ENCODE data around the gene LSG1. TPM values are rescaled to one million over a fixed set of nuclear protein-coding genes. Genes with fewer than 3 reads are reported as not detected.
"Not testable (repeated sequence)": the region's sequence is repeated elsewhere in the genome, so short reads cannot be mapped to it uniquely, and the experiment has no call there.

Gene LSG1
- total RNA-seq, 3 donors from 2014 or later (not counting 1 experiment from before 2014, with no cell fraction given) = 56.4 to 67.6 (median 64.9) TPM

- WGBS (ENCODE audit: insufficient coverage) = 95% methylated on average over 10 of the region's 10 CpGs
- no peak overlapping the region for H3K27ac Mint-ChIP-seq
- no peak for TF ChIP-seq CTCF (IDR thresholded peaks at IDR 0.05)
- no peaks in the 10 kb centered on the region for H3K27me3 Mint-ChIP-seq (ENCODE audit: low read depth in 2 of 2)
- H3K4me3 ChIP-seq (ENCODE audit: low read length) = no peak overlapping the region
- no peaks in the 10 kb centered on the region for H3K4me1 Mint-ChIP-seq
- H3K27me3 ChIP-seq (ENCODE audit: control insufficient read depth, insufficient read depth, low read length) = no peaks in the 10 kb centered on the region
- no peaks in the 10 kb centered on the region for H3K4me1 ChIP-seq (ENCODE audit: control insufficient read depth, insufficient read depth, low read length)
- intact Hi-C loops (cut with micrococcal nuclease) = no loop called here
- H3K36me3 ChIP-seq (ENCODE audit: control insufficient read depth, insufficient read depth, low read length) = no peaks in the 10 kb centered on the region
- no peaks in the 10 kb centered on the region for H3K9me3 Mint-ChIP-seq
- ATAC-seq (no peak), DNase-seq (no peak)
- no peaks in the 10 kb centered on the region for H3K9me3 ChIP-seq (ENCODE audit: control insufficient read depth, insufficient read depth, low read length)
- H3K27ac ChIP-seq (ENCODE audit: low read length) = no peak overlapping the region
- H3K36me3 Mint-ChIP-seq = no peaks in the 10 kb centered on the region
- no peak overlapping the region for H3K4me3 Mint-ChIP-seq
These were observed 64.2 kb downstream of the LSG1 start for GRCh38 chr3:194607592-194608389.

- Histone ChIP-seq H3K4me3 (ENCODE audit: low read length) (no peak overlapping the region), H3K9me3 (ENCODE audit: control insufficient read depth, insufficient read depth, low read length) (no peaks in the 10 kb centered on the region), H3K36me3 (ENCODE audit: control insufficient read depth, insufficient read depth, low read length) (no peaks in the 10 kb centered on the region), H3K27ac (ENCODE audit: low read length) (no peak overlapping the region), H3K4me1 (ENCODE audit: control insufficient read depth, insufficient read depth, low read length) (no peaks in the 10 kb centered on the region), H3K27me3 (ENCODE audit: control insufficient read depth, insufficient read depth, low read length) (no peaks in the 10 kb centered on the region)
- DNase-seq (no peak), ATAC-seq (no peak)
- no peak for TF ChIP-seq CTCF (IDR thresholded peaks at IDR 0.05)
- Mint-ChIP-seq H3K4me1 (no peaks in the 10 kb centered on the region), H3K4me3 (no peak overlapping the region), H3K9me3 (no peaks in the 10 kb centered on the region), H3K27ac (no peak overlapping the region), H3K36me3 (no peaks in the 10 kb centered on the region), H3K27me3 (ENCODE audit: low read depth in 2 of 2) (no peaks in the 10 kb centered on the region)
- intact Hi-C loops (cut with micrococcal nuclease) = no loop called here
- 94% methylated on average over 3 of the region's 3 CpGs for WGBS (ENCODE audit: insufficient coverage)
These were observed 65.0 kb downstream of the LSG1 start for GRCh38 chr3:194606941-194607340.

GRCh38 chr3:194606163-194606562 is 65.8 kb downstream of the LSG1 start:
- no peaks in the 10 kb centered on the region for H3K36me3 Mint-ChIP-seq
- Histone ChIP-seq H3K27ac (ENCODE audit: low read length) (no peak overlapping the region), H3K36me3 (ENCODE audit: control insufficient read depth, insufficient read depth, low read length) (no peaks in the 10 kb centered on the region), H3K27me3 (ENCODE audit: control insufficient read depth, insufficient read depth, low read length) (no peaks in the 10 kb centered on the region), H3K9me3 (ENCODE audit: control insufficient read depth, insufficient read depth, low read length) (no peaks in the 10 kb centered on the region), H3K4me3 (ENCODE audit: low read length) (no peak overlapping the region), H3K4me1 (ENCODE audit: control insufficient read depth, insufficient read depth, low read length) (no peaks in the 10 kb centered on the region)
- H3K27ac Mint-ChIP-seq = no peak overlapping the region
- no peaks in the 10 kb centered on the region for H3K4me1 Mint-ChIP-seq
- H3K9me3 Mint-ChIP-seq = no peaks in the 10 kb centered on the region
- no peaks in the 10 kb centered on the region for H3K27me3 Mint-ChIP-seq (ENCODE audit: low read depth in 2 of 2)
- WGBS (ENCODE audit: insufficient coverage) = 82% methylated on average over 8 of the region's 8 CpGs
- no peak for TF ChIP-seq CTCF (IDR thresholded peaks at IDR 0.05)
- ATAC-seq (no peak), DNase-seq (no peak)
- H3K4me3 Mint-ChIP-seq = no peak overlapping the region
- intact Hi-C loops (cut with micrococcal nuclease) = no loop called here

GRCh38 chr3:194605314-194605713 is 66.7 kb downstream of the LSG1 start:
- H3K9me3 Mint-ChIP-seq; H3K4me1 ChIP-seq (ENCODE audit: control insufficient read depth, insufficient read depth, low read length); H3K27ac Mint-ChIP-seq; intact Hi-C loops (cut with micrococcal nuclease); H3K4me3 Mint-ChIP-seq; H3K4me1 Mint-ChIP-seq; H3K9me3 ChIP-seq (ENCODE audit: control insufficient read depth, insufficient read depth, low read length); H3K36me3 Mint-ChIP-seq; ATAC-seq; DNase-seq; H3K27me3 ChIP-seq (ENCODE audit: control insufficient read depth, insufficient read depth, low read length); H3K27ac ChIP-seq (ENCODE audit: low read length); H3K4me3 ChIP-seq (ENCODE audit: low read length); H3K27me3 Mint-ChIP-seq (ENCODE audit: low read depth in 2 of 2); H3K36me3 ChIP-seq (ENCODE audit: control insufficient read depth, insufficient read depth, low read length): not testable (repeated sequence)
- 94% methylated on average over 6 of the region's 7 CpGs for WGBS (ENCODE audit: insufficient coverage)

All from natural killer cell (primary cell).